PC-3 (cell line): Measurements from ENCODE around the gene YWHAQ.

Experiments used
- CTCF ChIP-seq: fragments of 300-600 bp; sonication (generic); conservative IDR thresholded peaks from 2 replicates; pipeline ENCODE4 v1.5.1; 2017; ENCODE audit warnings: antibody characterized with exemption, low read depth, mild to moderate bottlenecking, low read length
- EZH2 ChIP-seq: fragments of 300-600 bp; sonication (generic); IDR thresholded peaks from one replicate; pipeline ENCODE4 v1.6.1; 2017; ENCODE audit warnings: antibody characterized with exemption, mild to moderate bottlenecking, low read length; ENCODE audit not compliant: unreplicated experiment

- TF ChIP-seq CTCF, result no peak
- TF ChIP-seq EZH2, result no peak
These were observed 9.8 kb upstream of the YWHAQ start for GRCh38 chr2:9640403-9641104.
